Amniotic epithelial cell (primary cell): Measurements from ENCODE around the gene NUDT6.
"Not testable (repeated sequence)": the region's sequence is repeated elsewhere in the genome, so short reads cannot be mapped to it uniquely, and the experiment has no call there.

Experiments used
- DNase-seq: peaks from one replicate; pipeline ENCODE4 v3.0.0-alpha.2; 2010; ENCODE audit warnings: low read depth

The NUDT6 gene

GRCh38 chr4:122875949-122876348, 46.4 kb downstream of the NUDT6 start:
- no peak for DNase-seq

- DNase-seq = peak; percentile 92
These were observed 48.4 kb downstream of the NUDT6 start for GRCh38 chr4:122873821-122874593.

GRCh38 chr4:122873146-122873545, 49.3 kb downstream of the NUDT6 start:
- no peak for DNase-seq

- not testable (repeated sequence) for DNase-seq
These were observed 54.2 kb downstream of the NUDT6 start for GRCh38 chr4:122868235-122868634.

GRCh38 chr4:122865425-122865824, 57.0 kb downstream of the NUDT6 start:
- no peak for DNase-seq

GRCh38 chr4:122863639-122864038, 58.8 kb downstream of the NUDT6 start:
- DNase-seq = no peak

GRCh38 chr4:122861172-122861943, 61.0 kb downstream of the NUDT6 start:
- no peak for DNase-seq

- no peak for DNase-seq
These were observed 63.7 kb downstream of the NUDT6 start for GRCh38 chr4:122858705-122859104.

- no peak for DNase-seq
These were observed 65.2 kb downstream of the NUDT6 start for GRCh38 chr4:122857160-122857559.

- DNase-seq = peak; percentile 5
These were observed 67.0 kb downstream of the NUDT6 start for GRCh38 chr4:122855353-122855890.

GRCh38 chr4:122854447-122855352, 67.7 kb downstream of the NUDT6 start:
- DNase-seq = peak; percentile 22

GRCh38 chr4:122851568-122851967, 70.8 kb downstream of the NUDT6 start:
- no peak for DNase-seq

- not testable (repeated sequence) for DNase-seq
These were observed 72.6 kb downstream of the NUDT6 start for GRCh38 chr4:122849789-122850188.

GRCh38 chr4:122847931-122848330, 74.5 kb downstream of the NUDT6 start:
- DNase-seq = peak; percentile 18

- DNase-seq = peak; percentile 14
These were observed 76.6 kb downstream of the NUDT6 start for GRCh38 chr4:122845760-122846159.

GRCh38 chr4:122845066-122845465, 77.3 kb downstream of the NUDT6 start:
- DNase-seq = peak; percentile 17

GRCh38 chr4:122844391-122844790, 78.0 kb downstream of the NUDT6 start:
- DNase-seq = not testable (repeated sequence)

GRCh38 chr4:122842984-122843531, 79.3 kb downstream of the NUDT6 start:
- DNase-seq = no peak
